Fibroblast of skin of scalp (primary cell): ENCODE measurements around the gene EFEMP1.
A peak's percentile ranks its signal among the peaks of the same experiment; 100 is the strongest.

Source experiments
- DNase-seq: peaks from one replicate; pipeline ENCODE4 v3.0.0-alpha.2; 2013

The EFEMP1 gene

GRCh38 chr2:55894720-55895119 is 28.9 kb downstream of the EFEMP1 start:
- DNase-seq = no peak

- DNase-seq = no peak
Observed at GRCh38 chr2:55891671-55892094, 31.9 kb downstream of the EFEMP1 start.

- peak; percentile 75 for DNase-seq
Observed at GRCh38 chr2:55888936-55889335, 34.6 kb downstream of the EFEMP1 start.

- peak; percentile 61 for DNase-seq
Observed at GRCh38 chr2:55887901-55888624, 35.5 kb downstream of the EFEMP1 start.

GRCh38 chr2:55887351-55887750 is 36.2 kb downstream of the EFEMP1 start:
- peak; percentile 55 for DNase-seq

GRCh38 chr2:55885944-55886281 is 37.7 kb downstream of the EFEMP1 start:
- no peak for DNase-seq

- DNase-seq = peak; percentile 93
Observed at GRCh38 chr2:55885127-55885943, 38.2 kb downstream of the EFEMP1 start.

GRCh38 chr2:55883829-55884228 is 39.8 kb downstream of the EFEMP1 start:
- no peak for DNase-seq

GRCh38 chr2:55883357-55883756 is 40.2 kb downstream of the EFEMP1 start:
- peak; percentile 52 for DNase-seq

- DNase-seq = no peak
Observed at GRCh38 chr2:55882954-55883353, 40.6 kb downstream of the EFEMP1 start.

- DNase-seq = peak; percentile 28
Observed at GRCh38 chr2:55880416-55881143, 43.0 kb downstream of the EFEMP1 start.

- no peak for DNase-seq
Observed at GRCh38 chr2:55879976-55880375, 43.6 kb downstream of the EFEMP1 start.

GRCh38 chr2:55877087-55877436 is 46.5 kb downstream of the EFEMP1 start:
- DNase-seq = peak; percentile 81

GRCh38 chr2:55876429-55877086 is 47.0 kb downstream of the EFEMP1 start:
- peak; percentile 59 for DNase-seq

GRCh38 chr2:55875434-55876135 is 48.0 kb downstream of the EFEMP1 start:
- peak; percentile 49 for DNase-seq

- DNase-seq = no peak
Observed at GRCh38 chr2:55874338-55874737, 49.2 kb downstream of the EFEMP1 start.

- no peak for DNase-seq
Observed at GRCh38 chr2:55871637-55872036, 51.9 kb downstream of the EFEMP1 start.

- peak; percentile 92 for DNase-seq
Observed at GRCh38 chr2:55869637-55870325, 53.8 kb downstream of the EFEMP1 start.

GRCh38 chr2:55865096-55865835 is 58.3 kb downstream of the EFEMP1 start:
- peak; percentile 89 for DNase-seq

GRCh38 chr2:55864351-55865084 is 59.1 kb downstream of the EFEMP1 start:
- DNase-seq = no peak
